Hair follicle dermal papilla cell (primary cell): Measurements from ENCODE around the gene ANKAR. TPM values are rescaled to one million over a fixed set of nuclear protein-coding genes. Genes with fewer than 3 reads are reported as not detected.

Source experiments
- total RNA-seq: library from RNA; depleted of rRNA; stranded (reverse); fragments of >200 nt; gene quantifications from 2 replicates; pipeline ENCODE4 v1.2.3, GENCODE V29; 2012

Gene ANKAR, protein sequence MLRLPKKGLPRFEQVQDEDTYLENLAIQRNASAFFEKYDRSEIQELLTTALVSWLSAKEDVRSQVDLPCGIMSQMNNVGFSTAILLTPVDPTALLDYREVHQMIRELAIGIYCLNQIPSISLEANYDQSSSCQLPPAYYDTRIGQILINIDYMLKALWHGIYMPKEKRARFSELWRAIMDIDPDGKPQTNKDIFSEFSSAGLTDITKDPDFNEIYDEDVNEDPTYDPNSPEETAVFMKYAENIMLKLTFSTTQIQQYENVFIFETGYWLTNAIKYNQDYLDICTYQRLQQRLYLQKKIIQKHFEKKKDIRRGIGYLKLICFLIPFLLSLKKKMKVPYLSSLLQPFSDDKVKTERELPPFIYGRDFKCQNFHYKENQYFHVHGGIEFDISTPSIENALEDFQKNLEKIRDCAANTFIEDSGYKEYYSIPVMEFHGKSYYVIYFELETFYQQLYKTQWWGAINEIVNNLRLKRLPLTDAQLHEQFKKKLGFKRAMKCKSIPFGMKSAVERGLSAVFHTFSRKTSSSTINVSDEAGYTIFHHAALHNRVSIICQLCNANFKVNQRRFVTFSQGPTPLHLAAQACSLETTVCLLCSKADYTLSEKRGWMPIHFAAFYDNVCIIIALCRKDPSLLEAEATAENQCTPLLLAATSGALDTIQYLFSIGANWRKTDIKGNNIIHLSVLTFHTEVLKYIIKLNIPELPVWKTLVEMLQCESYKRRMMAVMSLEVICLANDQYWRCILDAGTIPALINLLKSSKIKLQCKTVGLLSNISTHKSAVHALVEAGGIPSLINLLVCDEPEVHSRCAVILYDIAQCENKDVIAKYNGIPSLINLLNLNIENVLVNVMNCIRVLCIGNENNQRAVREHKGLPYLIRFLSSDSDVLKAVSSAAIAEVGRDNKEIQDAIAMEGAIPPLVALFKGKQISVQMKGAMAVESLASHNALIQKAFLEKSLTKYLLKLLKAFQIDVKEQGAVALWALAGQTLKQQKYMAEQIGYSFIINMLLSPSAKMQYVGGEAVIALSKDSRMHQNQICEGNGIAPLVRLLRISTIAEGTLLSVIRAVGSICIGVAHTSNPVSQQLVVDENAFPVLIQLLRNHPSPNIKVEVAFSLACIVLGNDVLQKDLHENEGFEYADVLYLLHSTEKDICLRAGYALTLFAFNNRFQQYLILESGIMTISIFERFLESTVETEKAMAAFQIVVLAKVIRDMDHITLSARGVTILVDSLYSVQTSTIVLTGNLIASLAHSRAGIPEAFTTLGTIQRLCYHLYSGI (N-terminal part only)
- 10.7 and 11.8 TPM in 2 replicates for total RNA-seq

GRCh38 chr2:189674374-189675112 is at the start of gene ANKAR:
Gene ANKAR, plus strand, starts transcription at chr2:189674670. Its CDS starts 1,821 bp downstream, at chr2:189676491.

GRCh38 chr2:189661148-189661956 is 13.1 kb upstream of the ANKAR start, which contains the start of gene ASNSD1:
Gene ASNSD1, plus strand, starts transcription at chr2:189661459. Its CDS starts 4,674 bp downstream, at chr2:189666133.

Other genes with a start within 250 kb of the ANKAR start
- 33.6 and 40.6 TPM in 2 replicates for gene WDR75, start 233.2 kb upstream of the ANKAR start, total RNA-seq
- 6.3 and 15.3 TPM in 2 replicates for gene SLC40A1, start 93.9 kb upstream of the ANKAR start, total RNA-seq
- 60.5 and 62.2 TPM in 2 replicates for gene ASNSD1, start 13.2 kb upstream of the ANKAR start, total RNA-seq
- 3.2 and 4.7 TPM in 2 replicates for gene OSGEPL1, start 88.1 kb downstream of the ANKAR start, total RNA-seq
- gene ORMDL1, start 109.7 kb downstream of the ANKAR start, total RNA-seq, result 46.4 and 47.4 TPM in 2 replicates
- 25.3 and 27.2 TPM in 2 replicates for gene PMS1, start 109.8 kb downstream of the ANKAR start, total RNA-seq